Fibroblast of skin of left quadriceps (primary cell): ENCODE data around the gene GNG3.
"Not testable (repeated sequence)": the region's sequence is repeated elsewhere in the genome, so short reads cannot be mapped to it uniquely, and the experiment has no call there.

Experiments used
- DNase-seq, 2 experiments: peaks; one replicate each; pipeline ENCODE4 v3.0.0-alpha.2; 2013; ENCODE audit warnings: low read depth in 2 of 2

Gene GNG3

DNA sequence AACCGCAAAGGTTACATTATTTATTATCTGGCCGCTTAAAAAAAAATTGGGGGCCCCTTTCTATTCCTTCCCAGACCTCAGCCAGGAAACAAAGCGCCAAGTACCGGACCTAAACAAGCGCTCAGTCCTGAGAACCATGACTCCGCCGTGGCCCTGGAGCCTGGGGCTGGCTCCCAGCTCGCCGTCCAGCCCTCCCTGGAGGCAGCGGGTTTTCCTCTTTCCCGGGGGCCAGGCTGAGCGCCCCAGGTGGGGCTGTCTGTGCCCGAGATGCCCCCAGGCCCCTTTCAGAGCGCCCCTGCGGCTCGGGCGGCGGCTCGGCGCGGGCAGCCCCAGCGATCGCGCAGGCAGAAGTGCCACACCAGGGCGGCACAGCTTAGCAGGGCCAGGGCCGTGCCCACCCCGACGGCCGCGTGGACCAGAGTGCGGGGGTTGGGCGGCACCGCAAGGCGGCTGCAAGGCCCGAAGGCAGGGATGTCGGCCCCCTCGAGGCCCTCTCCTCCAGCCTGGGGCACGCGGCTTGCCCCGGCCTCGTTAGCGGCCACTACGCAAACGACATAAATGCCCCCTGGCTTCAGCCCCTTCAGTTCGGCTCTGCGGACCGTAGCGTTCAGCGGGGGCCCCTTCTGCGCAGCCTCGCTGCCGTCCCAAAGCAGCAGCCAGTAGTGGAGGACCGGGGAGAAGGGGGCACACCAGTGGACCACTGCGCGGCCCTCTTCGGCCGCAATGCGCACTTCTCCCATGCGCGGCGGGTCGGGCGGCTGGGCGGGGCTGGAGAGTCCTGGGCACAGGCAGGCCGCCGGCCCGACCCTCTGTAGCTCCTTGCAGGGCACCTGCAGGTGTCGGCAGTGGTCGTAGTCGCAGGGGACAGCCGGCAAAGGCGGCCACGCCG is 19.7 kb upstream of the GNG3 start:
- no peak for DNase-seq

GRCh38 chr11:62688491-62688890 is 19.0 kb upstream of the GNG3 start:
- DNase-seq, result no peak

- peak; percentile 97 for DNase-seq
Observed at GRCh38 chr11:62689421-62690183, 17.9 kb upstream of the GNG3 start, which contains the start of gene LRRN4CL. Gene LRRN4CL (minus strand): TSS chr11:62689530. CDS start chr11:62688508, 1,022 bp downstream.

GRCh38 chr11:62693624-62694023 is 13.9 kb upstream of the GNG3 start:
- DNase-seq, result not testable (repeated sequence)

DNA sequence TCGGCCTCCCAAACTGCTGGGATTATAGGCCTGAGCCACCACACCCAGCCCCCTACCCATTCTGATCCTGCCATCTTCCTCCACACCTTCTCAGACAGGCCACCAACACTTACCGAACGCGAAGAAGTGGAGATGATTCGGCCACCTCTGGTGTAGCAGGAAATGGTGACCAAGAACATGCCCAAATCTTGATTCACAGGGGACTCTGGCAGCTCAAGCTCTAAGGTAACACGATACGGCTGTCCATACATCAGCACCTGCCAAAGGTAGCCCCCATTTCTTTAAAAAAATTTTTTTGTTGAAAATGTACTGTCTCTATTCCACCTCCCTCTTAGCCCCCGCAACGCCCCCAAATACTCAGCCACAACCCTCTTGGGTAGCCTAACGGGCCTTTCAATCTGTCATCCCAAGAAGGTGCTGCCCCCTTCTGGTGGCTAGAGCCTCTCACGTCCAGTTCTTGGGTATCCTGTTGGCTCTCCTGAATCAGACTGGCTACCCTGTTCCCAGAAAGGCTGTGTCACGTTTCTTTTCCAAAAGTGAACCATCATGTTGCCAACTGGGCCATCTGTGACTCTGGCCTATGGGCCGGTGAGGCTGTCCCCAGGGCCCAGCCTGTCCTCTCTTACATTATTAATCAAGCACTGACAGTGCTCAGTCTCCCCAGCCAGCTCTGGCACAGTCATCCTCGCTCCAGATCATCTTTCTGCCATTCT is 12.9 kb upstream of the GNG3 start:
- peak; percentile 51 to 52 for DNase-seq

DNA sequence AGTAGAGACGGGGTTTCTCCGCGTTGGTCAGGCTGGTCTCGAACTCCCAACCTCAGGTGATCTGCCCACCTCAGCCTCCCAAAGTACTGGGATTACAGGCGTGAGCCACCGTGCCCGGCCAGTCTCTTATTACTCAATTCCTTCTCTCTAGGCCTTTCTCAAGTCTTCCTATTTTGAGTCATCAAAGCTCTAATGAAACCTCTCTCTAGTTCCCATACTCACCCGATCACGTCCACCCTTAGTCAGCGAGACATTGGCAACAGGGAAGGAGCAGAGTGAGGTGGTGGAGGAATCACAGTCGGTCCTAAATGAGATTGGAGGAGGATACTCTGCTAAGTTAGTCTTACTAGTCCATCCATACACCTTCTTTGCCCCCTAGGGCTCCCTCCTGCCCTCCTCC is 5.2 kb upstream of the GNG3 start:
- DNase-seq, result no peak

DNA sequence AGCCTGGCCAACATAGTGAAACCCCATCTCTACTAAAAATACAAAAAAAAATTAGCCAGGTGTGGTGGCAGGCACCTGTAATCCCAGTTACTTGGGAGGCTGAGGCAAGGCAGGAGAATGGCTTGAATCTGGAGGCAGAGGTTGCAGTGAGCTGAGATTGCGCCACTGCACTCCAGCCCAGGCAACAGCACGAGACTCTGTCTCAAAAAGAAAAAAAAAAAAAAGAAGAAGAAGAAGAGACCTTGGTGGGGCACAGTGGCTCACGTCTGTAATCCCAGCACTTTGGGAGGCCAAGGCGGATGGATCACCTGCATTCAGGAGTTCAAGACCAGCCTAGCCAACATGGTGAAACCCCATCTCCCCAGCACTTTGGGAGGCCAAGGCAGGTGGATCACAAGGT is 3.6 kb upstream of the GNG3 start:
- not testable (repeated sequence) for DNase-seq

- DNase-seq, result no peak
Observed at GRCh38 chr11:62705413-62705812, 2.1 kb upstream of the GNG3 start.

DNA sequence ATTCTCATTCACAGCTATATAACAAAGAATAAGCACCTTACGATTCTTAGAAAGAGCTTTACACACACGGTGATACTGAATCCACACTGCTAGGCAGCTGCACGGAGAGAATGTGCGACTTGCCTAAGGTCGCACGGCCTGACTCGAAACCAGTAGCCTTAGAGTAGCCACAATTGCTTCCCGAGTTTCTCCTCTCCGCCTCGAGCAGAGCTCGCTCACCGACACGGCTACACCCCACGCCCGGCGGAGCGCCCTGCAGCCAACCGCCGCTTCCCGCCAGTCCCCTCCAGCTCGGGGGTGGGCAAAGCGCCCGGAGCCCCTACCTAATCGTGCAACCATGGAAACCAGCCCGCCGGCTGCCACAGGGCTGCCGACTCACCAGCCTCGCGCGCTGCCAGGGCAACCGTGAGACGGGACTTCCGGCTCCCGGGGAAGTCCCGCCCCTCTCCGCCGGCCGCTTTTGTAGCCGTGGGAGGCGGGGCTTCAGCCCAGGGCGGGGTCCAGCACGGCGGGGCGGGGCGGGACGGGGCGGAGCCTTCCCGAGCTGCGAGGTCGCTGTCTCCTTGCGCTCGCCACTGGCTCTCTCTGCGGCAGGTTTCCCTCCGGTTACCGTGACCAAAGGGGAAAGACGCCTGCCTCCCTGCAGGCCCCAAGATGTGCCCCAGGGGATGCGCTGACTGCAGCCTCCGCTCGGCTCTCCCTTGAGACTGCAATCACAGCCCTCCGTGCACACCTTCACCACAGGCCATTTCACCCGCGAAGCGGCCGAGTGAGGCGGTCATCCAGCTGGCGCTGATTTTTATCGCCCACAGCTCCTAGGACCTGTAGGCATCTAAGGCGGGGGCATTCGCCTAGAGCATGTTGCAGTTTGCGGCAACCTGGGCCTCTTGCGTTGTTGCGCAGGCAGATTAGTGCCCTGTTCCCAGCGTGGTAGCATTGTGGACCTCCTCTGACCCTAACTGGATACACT is 1.3 kb upstream of the GNG3 start:
- DNase-seq, result peak; percentile 82 to 84

- no peak for DNase-seq
Observed at GRCh38 chr11:62706850-62707247, 627 bp upstream of the GNG3 start.

DNA sequence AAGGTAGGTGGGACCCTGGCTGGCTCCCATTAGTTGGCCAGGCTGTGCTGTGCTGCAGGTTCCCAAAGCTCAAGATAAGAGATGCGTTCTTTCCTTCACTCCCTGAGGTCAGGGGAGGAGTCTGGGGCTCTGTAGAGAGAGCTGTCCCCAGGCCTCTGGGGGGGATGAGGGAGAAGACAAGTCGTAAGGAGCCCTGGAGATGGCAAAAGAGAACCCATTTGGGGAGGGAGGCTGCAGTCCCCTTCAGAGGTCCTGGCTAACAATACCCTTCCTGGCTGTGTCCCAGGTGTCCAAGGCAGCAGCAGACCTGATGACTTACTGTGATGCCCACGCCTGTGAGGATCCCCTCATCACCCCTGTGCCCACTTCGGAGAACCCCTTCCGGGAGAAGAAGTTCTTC is 916 bp downstream of the GNG3 start:
- no peak for DNase-seq

GRCh38 chr11:62708793-62709192 is 1.3 kb downstream of the GNG3 start:
- no peak for DNase-seq

GRCh38 chr11:62709247-62710000 is 1.9 kb downstream of the GNG3 start:
- DNase-seq, result peak; percentile 95

- no peak for DNase-seq
Observed at GRCh38 chr11:62710001-62710345, 2.5 kb downstream of the GNG3 start.

- no peak for DNase-seq
Observed at GRCh38 chr11:62712276-62712812, 4.9 kb downstream of the GNG3 start.

DNA sequence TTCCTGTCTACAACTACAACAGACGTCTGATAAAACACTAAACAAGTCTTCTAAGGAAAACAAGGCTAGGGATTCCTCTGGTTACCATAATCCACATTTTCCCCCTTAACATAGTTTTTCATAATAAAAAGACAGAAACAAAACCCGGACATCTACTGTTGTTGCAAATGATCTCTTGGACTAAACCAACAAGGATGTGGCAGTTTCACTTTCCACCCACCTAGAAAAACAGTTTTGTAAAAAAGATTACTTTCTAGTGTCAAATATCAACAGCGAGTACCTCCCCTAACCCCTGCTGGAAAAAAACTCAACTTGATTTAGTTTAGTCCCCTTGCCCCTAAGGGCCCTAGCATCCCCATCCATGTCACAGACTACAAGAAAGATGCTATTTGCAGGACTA is 5.4 kb downstream of the GNG3 start:
- DNase-seq, result no peak

DNA sequence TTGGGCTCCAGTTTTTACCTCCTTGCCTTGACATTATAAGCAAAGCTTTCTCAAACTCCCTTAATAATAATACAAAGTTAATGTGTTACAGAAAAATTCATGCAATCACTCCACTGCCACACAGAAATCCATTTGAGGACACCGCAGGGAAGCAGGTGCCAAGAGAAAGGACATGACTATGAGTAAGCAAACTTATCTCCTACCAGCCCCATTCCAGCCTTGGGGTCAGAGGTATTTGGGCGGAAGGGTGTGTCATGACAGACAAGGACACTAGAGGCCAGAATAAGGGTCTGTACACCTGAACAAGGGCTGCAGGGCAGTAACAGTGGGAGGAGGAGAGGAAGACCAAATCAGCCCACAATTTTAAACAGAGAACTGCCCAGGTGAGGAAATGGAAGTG is 5.9 kb downstream of the GNG3 start:
- DNase-seq, result no peak

GRCh38 chr11:62715150-62716130 is 8.0 kb downstream of the GNG3 start:
- DNase-seq, result no peak

DNA sequence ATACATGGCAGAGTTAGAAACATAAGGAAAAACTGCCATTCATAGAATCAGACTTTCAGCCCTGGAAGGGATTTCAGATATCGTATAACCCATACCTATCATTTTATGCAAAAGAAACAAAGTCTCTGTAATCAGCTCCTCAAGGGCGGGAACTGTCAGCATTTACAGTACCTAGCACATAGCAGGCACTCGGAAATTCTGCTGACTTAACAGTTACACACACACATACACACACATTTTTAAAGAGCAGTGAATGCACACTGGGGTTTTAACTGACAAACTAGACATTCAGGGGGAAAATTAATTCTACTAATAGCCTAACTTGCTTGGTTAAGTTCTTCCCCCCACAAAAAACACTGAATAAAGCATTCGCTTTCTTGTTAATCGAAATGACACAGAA is 8.7 kb downstream of the GNG3 start:
- DNase-seq, result no peak
